Fibroblast of the aortic adventitia (primary cell): ENCODE results near the gene PRSS23. TPM values are rescaled to one million over a fixed set of nuclear protein-coding genes. Genes with fewer than 3 reads are reported as not detected.

Experiments
- DNase-seq: peaks from one replicate; pipeline ENCODE4 v3.0.0-alpha.2; 2010; ENCODE audit warnings: low read depth
- H3K4me3 ChIP-seq: 2 replicates; pipeline ENCODE4 v1.5.1; 2011; ENCODE audit warnings: low read depth, mild to moderate bottlenecking, control low read depth, low read length, moderate library complexity
- CTCF ChIP-seq: IDR thresholded peaks from 2 replicates; pipeline ENCODE4 v1.5.1; 2011; ENCODE audit warnings: mild to moderate bottlenecking, low read length, control low read depth, inconsistent platforms; ENCODE audit not compliant: insufficient read depth
- total RNA-seq: library from RNA; depleted of rRNA; stranded (reverse); fragments of >200 nt; gene quantifications from 2 replicates; pipeline ENCODE4 v1.2.3, GENCODE V29; 2012; ENCODE audit warnings: low replicate concordance

Gene PRSS23
- total RNA-seq, 1 donor = 410 TPM

GRCh38 chr11:86795949-86796348 lies 4.4 kb upstream of the PRSS23 start:
- H3K4me3 ChIP-seq = no peak overlapping the region
- peak; percentile 53 for DNase-seq
- TF ChIP-seq CTCF = no peak

- no peak overlapping the region for H3K4me3 ChIP-seq
- no peak for TF ChIP-seq CTCF
- no peak for DNase-seq
Measured at GRCh38 chr11:86797133-86797532, 3.2 kb upstream of the PRSS23 start.

- DNase-seq = peak; percentile 88
- TF ChIP-seq CTCF = no peak
- H3K4me3 ChIP-seq = no peak overlapping the region
Measured at GRCh38 chr11:86798988-86799387, 1.4 kb upstream of the PRSS23 start.

GRCh38 chr11:86799680-86800075 lies 664 bp upstream of the PRSS23 start:
- peak; percentile 1 for TF ChIP-seq CTCF

GRCh38 chr11:86800960-86801272 lies 574 bp downstream of the PRSS23 start:
- no peak for TF ChIP-seq CTCF
- peak overlapping the region; percentile 92 for H3K4me3 ChIP-seq
- no peak for DNase-seq

More at GRCh38 chr11:86799680-86800075, 664 bp upstream of the PRSS23 start:
- DNase-seq = no peak
- H3K4me3 ChIP-seq = peak overlapping the region; percentile 92

GRCh38 chr11:86801364-86801763 lies 1.0 kb downstream of the PRSS23 start:
- DNase-seq = peak; percentile 30
- peak overlapping the region; percentile 92 for H3K4me3 ChIP-seq
- no peak for TF ChIP-seq CTCF

- peak; percentile 23 for DNase-seq
- no peak for TF ChIP-seq CTCF
- H3K4me3 ChIP-seq = peak overlapping the region; percentile 92
Measured at GRCh38 chr11:86802146-86802545, 1.8 kb downstream of the PRSS23 start.
